Tibial nerve (tissue), 4 donors: ENCODE data around the gene MED17. TPM values are rescaled to one million over a fixed set of nuclear protein-coding genes. Genes with fewer than 3 reads are reported as not detected.
"Not testable (repeated sequence)": the region's sequence is repeated elsewhere in the genome, so short reads cannot be mapped to it uniquely, and the experiment has no call there.

ENCODE experiments used
- DNase-seq, 2 donors: peaks; one replicate each; pipeline ENCODE4 v3.0.0-alpha.2; 2019; ENCODE audit warnings: low spot score in 2 of 2
- H3K27ac ChIP-seq, 4 donors: fragments of 200-600 bp; sonication (generic) in 3 of 4; one replicate each; pipeline ENCODE4 v1.5.1; 2017 to 2019; ENCODE audit warnings: mild to moderate bottlenecking in 1 of 4
- H3K27me3 ChIP-seq, 2 donors: fragments of 200-600 bp; sonication (generic) in 1 of 2; one replicate each; pipeline versions ENCODE4 v1.5.1 to v1.6.0; 2017 to 2019
- H3K36me3 ChIP-seq, 3 donors: fragments of 200-600 bp; sonication (generic); one replicate each; pipeline ENCODE4 v1.5.1; 2018 to 2019
- H3K4me1 ChIP-seq, 4 donors: fragments of 200-600 bp; sonication (generic) in 3 of 4; one replicate each; pipeline ENCODE4 v1.5.1; 2017 to 2019
- H3K4me3 ChIP-seq, 4 donors: fragments of 200-600 bp; sonication (generic) in 3 of 4; one replicate each; pipeline ENCODE4 v1.5.1; 2017 to 2019; ENCODE audit warnings: mild to moderate bottlenecking in 1 of 4, moderate library complexity in 1 of 4
- H3K9me3 ChIP-seq, 4 donors: fragments of 200-600 bp; sonication (generic) in 3 of 4; one replicate each; pipeline ENCODE4 v1.5.1; 2017 to 2019
- EP300 ChIP-seq, 2 donors: sonication (generic); formaldehyde crosslinking; IDR thresholded peaks; one replicate each; pipeline ENCODE4 v1.6.1; 2017; ENCODE audit warnings: antibody characterized with exemption in 2 of 2, mild to moderate bottlenecking in 1 of 2
- POLR2A ChIP-seq, 2 donors: fragments of 450-650 bp; IDR thresholded peaks; one replicate each; pipeline ENCODE4 v1.6.1; 2017; ENCODE audit warnings: antibody characterized with exemption in 2 of 2, mild to moderate bottlenecking in 2 of 2, moderate library complexity in 2 of 2
- WGBS, 2 donors: methylation state at CpG; one replicate each; pipeline ENCODE4 v1.1.5; 2018; 5-methylcytosine and 5-hydroxymethylcytosine counted together
- total RNA-seq, 4 donors: library from RNA; depleted of rRNA; stranded (reverse); fragments of >200 nt; gene quantifications; one replicate each; pipeline ENCODE4 v1.1.0, GENCODE V29; 2016
- TF ChIP-seq, protein P1 (sequence below), 5 experiments: fragments of 200-600 bp in 3 of 5; fragments of 450-650 bp in 2 of 5; sonication (generic) in 3 of 5; IDR thresholded peaks; one replicate each; pipeline ENCODE4 v1.5.1; 2016 to 2019; ENCODE audit warnings: antibody characterized with exemption in 5 of 5, mild to moderate bottlenecking in 3 of 5, moderate library complexity in 2 of 5

The MED17 gene
- total RNA-seq, 4 donors from 2014 or later, result 18.6 to 40.8 (median 37.2) TPM

DNA sequence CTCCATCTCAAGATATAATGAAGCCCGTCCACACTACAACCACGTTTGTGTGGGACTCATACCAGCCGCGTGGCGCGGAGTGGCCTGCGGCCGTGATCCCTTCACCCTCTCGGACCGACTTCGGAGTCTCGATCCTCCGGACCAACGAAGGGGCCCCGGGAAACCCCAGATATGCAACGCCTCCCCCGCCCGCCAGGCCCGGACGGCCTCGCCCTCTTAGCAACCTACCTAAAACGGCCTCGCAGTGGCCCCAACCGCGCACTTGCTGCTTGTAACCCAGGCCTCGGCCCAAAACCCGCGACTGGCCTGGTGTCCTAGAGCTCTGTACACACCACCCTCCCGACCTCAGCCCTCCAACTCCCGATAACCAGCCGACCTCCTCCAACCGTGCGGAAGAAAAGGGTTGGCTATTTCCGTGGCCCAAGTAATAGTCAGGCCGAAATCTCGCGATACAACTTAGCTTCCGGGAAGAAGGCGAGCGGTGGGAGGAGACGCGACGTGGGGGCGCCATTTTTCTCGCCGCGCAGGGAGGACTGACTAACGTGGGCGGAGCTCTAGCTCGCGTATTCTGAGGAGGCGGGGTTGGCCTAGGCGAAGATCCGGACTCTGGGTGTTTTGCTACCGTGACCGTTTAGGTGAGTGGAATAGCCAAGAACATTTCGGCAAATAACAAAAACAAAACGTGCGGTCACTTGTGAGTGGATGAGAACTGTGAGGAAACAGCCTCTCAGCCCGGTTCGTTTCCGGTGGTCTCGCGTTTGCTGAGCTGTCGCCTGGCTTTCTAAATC, 42.8 kb upstream of the MED17 start, which contains the start of the genes C11orf54 and TAF1D:
C11orf54 (plus strand) TSS at position 579 of the 788 bp plus-strand sequence. CDS start 5,722 bp downstream, outside the sequence.
TAF1D (minus strand) TSS at position 402 of the 788 bp plus-strand sequence. CDS start 2,191 bp downstream, outside the sequence.
- peak within 1 kb of the TSS; percentile 89 to 96 (median 91) for H3K27ac ChIP-seq
- WGBS, 2 donors, result 0% methylated on average over 37 to 64 of the region's 65 CpGs
- peak within 1 kb of the TSS; percentile 63 to 86 (median 83) for H3K4me3 ChIP-seq
- DNase-seq, result peak; percentile 93 to 98
- peaks cover under 1 to 27% (median 3%) of the 10 kb centered on the region in 3 donors for H3K36me3 ChIP-seq
- peaks cover 8 to 71% (median 33%) of the 10 kb centered on the region in 4 donors for H3K4me1 ChIP-seq
- no peaks in the 10 kb centered on the region for H3K9me3 ChIP-seq
- H3K27me3 ChIP-seq, result no peaks in the 10 kb centered on the region
- TF ChIP-seq EP300 (IDR thresholded peaks at IDR 0.05) (peak; percentile 50 to 96), POLR2A (IDR thresholded peaks at IDR 0.05) (peak; percentile 74 to 85)
- TF ChIP-seq, protein P1, sequence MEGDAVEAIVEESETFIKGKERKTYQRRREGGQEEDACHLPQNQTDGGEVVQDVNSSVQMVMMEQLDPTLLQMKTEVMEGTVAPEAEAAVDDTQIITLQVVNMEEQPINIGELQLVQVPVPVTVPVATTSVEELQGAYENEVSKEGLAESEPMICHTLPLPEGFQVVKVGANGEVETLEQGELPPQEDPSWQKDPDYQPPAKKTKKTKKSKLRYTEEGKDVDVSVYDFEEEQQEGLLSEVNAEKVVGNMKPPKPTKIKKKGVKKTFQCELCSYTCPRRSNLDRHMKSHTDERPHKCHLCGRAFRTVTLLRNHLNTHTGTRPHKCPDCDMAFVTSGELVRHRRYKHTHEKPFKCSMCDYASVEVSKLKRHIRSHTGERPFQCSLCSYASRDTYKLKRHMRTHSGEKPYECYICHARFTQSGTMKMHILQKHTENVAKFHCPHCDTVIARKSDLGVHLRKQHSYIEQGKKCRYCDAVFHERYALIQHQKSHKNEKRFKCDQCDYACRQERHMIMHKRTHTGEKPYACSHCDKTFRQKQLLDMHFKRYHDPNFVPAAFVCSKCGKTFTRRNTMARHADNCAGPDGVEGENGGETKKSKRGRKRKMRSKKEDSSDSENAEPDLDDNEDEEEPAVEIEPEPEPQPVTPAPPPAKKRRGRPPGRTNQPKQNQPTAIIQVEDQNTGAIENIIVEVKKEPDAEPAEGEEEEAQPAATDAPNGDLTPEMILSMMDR (IDR thresholded peaks at IDR 0.05), result peak in 2 of 5 experiments; percentile 36 to 50

DNA sequence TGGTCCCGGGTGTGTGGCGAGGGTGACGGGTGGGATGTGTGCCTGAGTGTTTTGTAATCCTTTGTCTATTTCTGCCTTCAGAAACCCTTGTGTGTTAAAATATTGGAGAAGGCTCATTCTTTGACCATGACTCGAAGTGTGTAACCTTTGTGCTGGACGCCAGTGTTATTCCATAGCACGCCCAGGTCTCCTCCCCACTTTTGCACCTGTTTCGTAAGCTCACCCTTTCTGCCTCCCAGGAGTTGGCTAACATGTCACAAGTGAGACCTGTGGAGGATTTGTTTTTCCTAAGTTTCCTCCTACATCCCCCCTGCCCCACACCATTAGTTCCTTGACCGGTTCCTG, 42.2 kb upstream of the MED17 start:
- no peaks in the 10 kb centered on the region for H3K9me3 ChIP-seq
- 2 to 5% methylated on average over 8 of the region's 8 CpGs for WGBS, 2 donors
- H3K27ac ChIP-seq, result peak overlapping the region; percentile 89 to 96 (median 91)
- H3K4me3 ChIP-seq, result peak overlapping the region; percentile 63 to 86 (median 83)
- peaks cover 8 to 71% (median 32%) of the 10 kb centered on the region in 4 donors for H3K4me1 ChIP-seq
- peaks cover 0 to 22% (median 2%) of the 10 kb centered on the region in 3 donors for H3K36me3 ChIP-seq
- TF ChIP-seq POLR2A (IDR thresholded peaks at IDR 0.05), result no peak
- TF ChIP-seq, protein P1 (IDR thresholded peaks at IDR 0.05), result no peak
- no peak for TF ChIP-seq EP300 (IDR thresholded peaks at IDR 0.05)
- H3K27me3 ChIP-seq, result no peaks in the 10 kb centered on the region
- DNase-seq, result peak in 1 of 2 donors; percentile 30

DNA sequence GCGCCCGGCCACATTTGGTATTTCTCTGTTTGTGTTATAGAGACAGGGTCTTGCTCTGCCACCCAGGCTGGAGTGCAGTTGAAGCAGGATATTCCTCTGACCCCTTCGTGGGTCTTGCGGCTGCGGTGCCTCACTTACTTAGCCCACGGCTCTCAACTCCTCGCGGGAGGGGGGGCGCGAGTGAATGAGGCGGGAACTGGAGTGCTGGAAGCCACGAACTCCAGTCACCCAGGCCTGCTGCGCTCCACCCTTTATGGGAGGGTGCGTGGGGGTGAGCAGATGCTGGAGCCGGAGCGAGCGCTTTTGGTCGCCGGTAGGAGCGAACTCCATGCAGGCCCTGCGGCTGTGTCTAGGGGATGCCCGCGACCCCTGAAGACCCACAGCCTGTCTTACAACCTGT, 40.8 kb upstream of the MED17 start:
- peaks cover 0 to 9% (median 0%) of the 10 kb centered on the region in 3 donors for H3K36me3 ChIP-seq
- H3K9me3 ChIP-seq, result no peaks in the 10 kb centered on the region
- WGBS, 2 donors, result 87 to 93% methylated on average over 15 to 23 of the region's 23 CpGs
- H3K4me1 ChIP-seq, result peaks cover 8 to 57% (median 25%) of the 10 kb centered on the region in 4 donors
- TF ChIP-seq EP300 (IDR thresholded peaks at IDR 0.05) (no peak), POLR2A (IDR thresholded peaks at IDR 0.05) (no peak)
- TF ChIP-seq, protein P1 (IDR thresholded peaks at IDR 0.05), result no peak
- no peaks in the 10 kb centered on the region for H3K27me3 ChIP-seq
- no peak overlapping the region for H3K4me3 ChIP-seq
- H3K27ac ChIP-seq, result no peak overlapping the region
- DNase-seq, result no peak

DNA sequence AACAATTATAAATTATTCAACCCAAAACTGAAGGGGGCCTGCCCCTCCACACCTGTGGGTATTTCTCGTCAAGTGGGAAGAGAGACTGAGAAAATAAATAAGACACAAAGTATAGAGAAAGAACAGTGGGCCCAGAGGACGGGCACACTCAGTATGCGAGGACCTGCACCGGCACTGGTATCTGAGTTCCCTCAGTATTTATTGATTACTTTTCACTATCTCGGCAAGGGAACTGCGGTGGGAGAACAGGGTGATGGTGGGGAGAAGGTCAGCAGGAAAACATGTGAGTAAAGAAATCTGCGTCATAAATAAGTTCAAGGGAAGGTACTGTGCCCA, 39.4 kb upstream of the MED17 start:
- Histone ChIP-seq H3K4me1 (peaks cover 0 to 44% (median 12%) of the 10 kb centered on the region in 4 donors), H3K36me3 (peaks cover 0 to 9% (median 0%) of the 10 kb centered on the region in 3 donors), H3K9me3 (no peaks in the 10 kb centered on the region), H3K27me3 (no peaks in the 10 kb centered on the region), H3K4me3 (no peak overlapping the region), H3K27ac (peak overlapping the region in 3 of 4 donors; percentile 29 to 61 (median 44))
- WGBS, 2 donors, result 67 to 73% methylated on average over 7 of the region's 7 CpGs
- no peak for DNase-seq
- TF ChIP-seq EP300 (IDR thresholded peaks at IDR 0.05) (no peak), POLR2A (IDR thresholded peaks at IDR 0.05) (no peak)
- TF ChIP-seq, protein P1 (IDR thresholded peaks at IDR 0.05), result no peak

DNA sequence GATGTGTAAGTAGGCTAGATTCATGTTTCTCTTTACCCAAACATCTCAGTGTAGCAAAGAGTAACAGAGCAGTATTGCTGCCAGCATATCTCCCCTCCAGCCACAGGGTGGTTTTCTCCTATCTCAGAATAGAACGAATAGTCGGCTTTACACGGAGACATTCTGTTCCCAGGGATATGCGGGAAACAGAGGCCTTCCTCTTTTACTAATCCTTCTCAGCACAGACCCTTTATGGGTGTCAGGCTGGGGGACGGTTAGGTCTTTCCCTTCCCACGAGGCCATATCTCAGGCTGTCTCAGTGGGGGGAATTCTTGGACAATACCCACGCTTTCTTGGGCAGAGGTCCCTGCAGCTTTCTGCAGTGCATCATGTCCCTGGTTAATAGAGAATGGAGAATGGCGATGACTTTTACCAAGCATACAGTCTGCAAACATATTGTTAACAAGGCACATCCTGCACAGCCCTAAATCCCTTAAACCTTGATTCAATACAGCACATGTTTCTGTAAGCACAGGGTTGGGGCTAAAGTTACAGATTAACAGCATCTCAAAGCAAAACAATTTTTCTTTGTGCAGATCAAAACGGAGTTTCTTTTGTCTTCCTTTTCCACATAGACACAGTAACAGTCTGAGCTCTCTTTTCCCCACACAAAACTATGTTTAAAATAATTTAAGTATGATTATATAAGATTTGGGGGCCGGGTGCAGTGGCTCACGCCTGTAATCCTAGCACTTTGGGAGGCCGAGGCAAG, 38.9 kb upstream of the MED17 start:
- not testable (repeated sequence) for H3K36me3 ChIP-seq, H3K27me3 ChIP-seq, DNase-seq, H3K4me3 ChIP-seq, H3K9me3 ChIP-seq
- WGBS, 2 donors, result 38 to 41% methylated on average over 12 of the region's 12 CpGs
- H3K4me1 ChIP-seq, result peaks cover 0 to 39% (median 8%) of the 10 kb centered on the region in 4 donors
- H3K27ac ChIP-seq, result peak overlapping the region in 3 of 4 donors; percentile 29 to 61 (median 44)
